Upper lobe of right lung (tissue), 1 donor: ENCODE measurements around the gene DOCK10. TPM values are rescaled to one million over a fixed set of nuclear protein-coding genes. Genes with fewer than 3 reads are reported as not detected.

Experiments used
- ATAC-seq: fragments of 200-7000 bp; cut with Tn5 transposase; one replicate; pipeline ENCODE4 v1.9.1; 2020; ENCODE audit warnings: mild to moderate bottlenecking, moderate library complexity
- DNase-seq: peaks from one replicate; pipeline ENCODE4 v3.0.0-alpha.2; 2020
- H3K27ac ChIP-seq: fragments of 200-600 bp; one replicate; pipeline ENCODE4 v1.8.0; 2022
- H3K27me3 ChIP-seq: fragments of 200-600 bp; one replicate; pipeline ENCODE4 v1.8.0; 2022; ENCODE audit warnings: mild to moderate bottlenecking
- H3K36me3 ChIP-seq: fragments of 200-600 bp; one replicate; pipeline ENCODE4 v1.8.0; 2022
- H3K4me1 ChIP-seq: fragments of 200-600 bp; one replicate; pipeline ENCODE4 v1.8.0; 2022
- H3K4me3 ChIP-seq: fragments of 200-600 bp; one replicate; pipeline ENCODE4 v1.8.0; 2022; ENCODE audit warnings: mild to moderate bottlenecking
- H3K9me3 ChIP-seq: fragments of 200-600 bp; one replicate; pipeline ENCODE4 v1.8.0; 2022
- intact Hi-C: fragments of 100-400 bp; cut with DNase I; formaldehyde crosslinking; loops from one replicate; pipeline ENCODE4 v1.11.0; 2022
- total RNA-seq: library from RNA; stranded (reverse); fragmentation: NEBNext Ultra II Directional; extraction: Animal tissue kit (Norgen Biotek cat#: 25700); gene quantifications from one replicate; pipeline ENCODE4 v1.2.1, GENCODE V29; 2021
- TF ChIP-seq, protein P1 (sequence below): fragments of 200-600 bp; IDR thresholded peaks from one replicate; pipeline ENCODE4 v1.8.0; 2022; ENCODE audit warnings: antibody characterized with exemption
- donor health status: DM: no; HTN: yes; CAD: no; lungs with severe emphysema.

The DOCK10 gene
- total RNA-seq, 1 donor from 2014 or later, result 35.8 TPM

- no peaks in the 10 kb centered on the region for H3K4me1 ChIP-seq
- intact Hi-C loops, result no loop called here
- TF ChIP-seq, protein P1, sequence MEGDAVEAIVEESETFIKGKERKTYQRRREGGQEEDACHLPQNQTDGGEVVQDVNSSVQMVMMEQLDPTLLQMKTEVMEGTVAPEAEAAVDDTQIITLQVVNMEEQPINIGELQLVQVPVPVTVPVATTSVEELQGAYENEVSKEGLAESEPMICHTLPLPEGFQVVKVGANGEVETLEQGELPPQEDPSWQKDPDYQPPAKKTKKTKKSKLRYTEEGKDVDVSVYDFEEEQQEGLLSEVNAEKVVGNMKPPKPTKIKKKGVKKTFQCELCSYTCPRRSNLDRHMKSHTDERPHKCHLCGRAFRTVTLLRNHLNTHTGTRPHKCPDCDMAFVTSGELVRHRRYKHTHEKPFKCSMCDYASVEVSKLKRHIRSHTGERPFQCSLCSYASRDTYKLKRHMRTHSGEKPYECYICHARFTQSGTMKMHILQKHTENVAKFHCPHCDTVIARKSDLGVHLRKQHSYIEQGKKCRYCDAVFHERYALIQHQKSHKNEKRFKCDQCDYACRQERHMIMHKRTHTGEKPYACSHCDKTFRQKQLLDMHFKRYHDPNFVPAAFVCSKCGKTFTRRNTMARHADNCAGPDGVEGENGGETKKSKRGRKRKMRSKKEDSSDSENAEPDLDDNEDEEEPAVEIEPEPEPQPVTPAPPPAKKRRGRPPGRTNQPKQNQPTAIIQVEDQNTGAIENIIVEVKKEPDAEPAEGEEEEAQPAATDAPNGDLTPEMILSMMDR, result no peak
- no peaks in the 10 kb centered on the region for H3K36me3 ChIP-seq
- no peak overlapping the region for H3K27ac ChIP-seq
- peaks cover 6% of the 10 kb centered on the region for H3K9me3 ChIP-seq
- no peak overlapping the region for H3K4me3 ChIP-seq
- H3K27me3 ChIP-seq, result no peaks in the 10 kb centered on the region
- ATAC-seq, result no peak
- DNase-seq, result no peak
Observed at GRCh38 chr2:224753743-224754540, 288.3 kb downstream of the DOCK10 start.

DNA sequence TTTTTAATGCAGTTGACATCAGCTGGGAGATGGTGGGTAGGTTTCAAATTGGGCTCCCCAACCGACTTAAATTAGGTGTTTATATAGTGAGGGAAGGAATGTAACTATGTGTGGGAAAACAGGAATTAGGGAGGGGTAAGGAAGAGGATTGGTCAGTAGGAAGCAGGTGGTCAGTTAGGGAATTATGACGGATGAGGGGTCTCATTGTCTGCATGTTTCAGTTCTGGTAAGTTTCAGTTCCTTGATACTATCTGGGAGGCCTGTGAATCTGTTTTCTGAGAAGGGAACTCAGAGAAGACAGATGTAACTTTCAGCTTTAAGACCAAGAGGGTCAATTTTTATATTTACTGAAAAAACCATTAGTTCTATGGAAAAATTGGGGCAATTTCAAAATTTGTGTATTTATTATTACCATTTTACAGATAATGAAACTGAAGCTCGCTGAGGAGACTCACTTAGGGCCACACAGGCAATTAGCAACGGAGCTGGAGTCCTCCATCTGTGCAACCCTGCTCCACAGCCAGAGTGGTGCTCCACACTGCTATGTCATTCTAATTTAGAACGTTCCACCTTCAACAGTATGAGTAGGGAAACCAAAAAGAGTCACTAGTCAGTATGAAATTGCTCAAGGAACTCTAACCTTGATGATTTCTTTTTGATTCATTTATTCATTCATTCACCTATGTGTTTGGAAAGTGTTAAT, 290.1 kb downstream of the DOCK10 start:
- no peak overlapping the region for H3K27ac ChIP-seq
- DNase-seq (no peak), ATAC-seq (no peak)
- H3K36me3 ChIP-seq, result no peaks in the 10 kb centered on the region
- TF ChIP-seq, protein P1, result no peak
- no peaks in the 10 kb centered on the region for H3K9me3 ChIP-seq
- intact Hi-C loops, result no loop called here
- no peak overlapping the region for H3K4me3 ChIP-seq
- no peaks in the 10 kb centered on the region for H3K27me3 ChIP-seq
- no peaks in the 10 kb centered on the region for H3K4me1 ChIP-seq

DNA sequence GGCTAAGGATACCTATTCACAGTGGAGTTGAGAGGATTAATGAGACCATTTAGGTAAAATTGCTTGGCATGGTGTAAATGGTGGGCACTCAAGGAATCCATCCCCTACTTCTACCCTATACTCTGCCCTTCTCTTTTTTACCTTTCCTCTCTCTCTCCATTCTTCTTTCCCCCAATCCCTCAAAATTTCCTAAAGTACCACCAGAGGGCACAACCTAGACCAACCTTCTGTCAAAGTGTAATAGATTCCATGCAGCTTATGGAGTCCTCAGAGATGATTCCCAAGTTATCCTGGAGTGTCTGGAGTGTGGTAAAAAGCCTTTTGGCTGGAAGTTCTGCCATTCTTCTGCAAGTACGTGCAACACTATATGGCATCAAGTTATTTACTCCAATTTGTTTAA, 293.1 kb downstream of the DOCK10 start:
- ATAC-seq, result no peak
- Histone ChIP-seq H3K4me3 (no peak overlapping the region), H3K4me1 (no peaks in the 10 kb centered on the region), H3K36me3 (no peaks in the 10 kb centered on the region), H3K27ac (no peak overlapping the region), H3K27me3 (no peaks in the 10 kb centered on the region), H3K9me3 (no peaks in the 10 kb centered on the region)
- intact Hi-C loops, result no loop called here
- TF ChIP-seq, protein P1, result no peak
- no peak for DNase-seq

GRCh38 chr2:224747765-224748164, 294.5 kb downstream of the DOCK10 start:
- TF ChIP-seq, protein P1, result no peak
- intact Hi-C loops, result no loop called here
- no peak overlapping the region for H3K27ac ChIP-seq
- H3K4me1 ChIP-seq, result no peaks in the 10 kb centered on the region
- no peak overlapping the region for H3K4me3 ChIP-seq
- no peaks in the 10 kb centered on the region for H3K9me3 ChIP-seq
- H3K36me3 ChIP-seq, result no peaks in the 10 kb centered on the region
- no peak for ATAC-seq
- no peak for DNase-seq
- H3K27me3 ChIP-seq, result no peaks in the 10 kb centered on the region

DNA sequence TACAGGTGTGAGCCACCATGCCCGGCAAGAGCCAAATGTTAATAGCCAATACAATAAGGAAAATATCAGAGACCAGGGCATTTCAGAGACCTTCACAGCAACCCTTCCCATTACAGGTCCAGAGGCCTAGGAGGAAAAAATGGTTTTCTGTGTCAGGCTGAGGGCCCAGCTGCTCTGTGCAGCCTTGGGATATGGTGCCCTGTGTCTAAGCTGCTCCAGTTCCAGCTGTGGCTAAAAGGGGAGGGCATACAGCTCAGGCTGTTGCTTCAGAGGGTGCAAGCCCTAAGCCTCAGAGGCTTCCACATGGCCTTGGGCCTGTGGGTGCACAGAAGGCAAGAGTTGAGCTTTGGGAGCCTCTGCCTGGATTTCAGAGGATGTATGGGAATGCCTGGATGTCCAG, 306.0 kb downstream of the DOCK10 start:
- no peak overlapping the region for H3K4me3 ChIP-seq
- H3K36me3 ChIP-seq, result no peaks in the 10 kb centered on the region
- H3K27ac ChIP-seq, result no peak overlapping the region
- intact Hi-C loops, result no loop called here
- no peaks in the 10 kb centered on the region for H3K4me1 ChIP-seq
- TF ChIP-seq, protein P1, result no peak
- H3K27me3 ChIP-seq, result no peaks in the 10 kb centered on the region
- no peak for ATAC-seq
- H3K9me3 ChIP-seq, result no peaks in the 10 kb centered on the region
- no peak for DNase-seq
